ENCODE measurements around the gene NPNT. TPM values are rescaled to one million over a fixed set of nuclear protein-coding genes. Genes with fewer than 3 reads are reported as not detected.

The NPNT gene
- total RNA-seq, 1 donor from 2014 or later, result 31.0 TPM

DNA sequence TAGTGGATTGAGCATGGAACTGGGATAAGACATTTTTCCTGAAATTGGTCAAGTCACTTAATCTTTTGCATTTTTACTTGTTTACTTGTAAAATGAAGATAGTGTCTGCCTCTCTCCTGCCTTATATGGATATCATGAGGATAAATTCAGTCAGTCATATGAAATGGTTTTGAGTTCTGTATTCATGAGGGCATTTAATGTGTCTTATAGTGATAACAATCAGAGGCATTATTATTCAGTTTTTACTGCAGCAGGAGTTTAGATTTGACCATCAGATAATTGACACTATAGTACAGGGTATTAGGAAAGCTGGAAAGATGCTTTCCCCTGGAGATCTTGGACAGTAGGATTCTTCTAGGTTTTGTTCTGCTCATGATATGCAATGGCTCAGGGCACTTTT lies 26.0 kb downstream of the NPNT start:
- DNase-seq, result no peak

- DNase-seq, result no peak
These were observed 28.4 kb downstream of the NPNT start for GRCh38 chr4:105923497-105924238.

- DNase-seq, result no peak
These were observed 29.1 kb downstream of the NPNT start for GRCh38 chr4:105924341-105924740.

DNA sequence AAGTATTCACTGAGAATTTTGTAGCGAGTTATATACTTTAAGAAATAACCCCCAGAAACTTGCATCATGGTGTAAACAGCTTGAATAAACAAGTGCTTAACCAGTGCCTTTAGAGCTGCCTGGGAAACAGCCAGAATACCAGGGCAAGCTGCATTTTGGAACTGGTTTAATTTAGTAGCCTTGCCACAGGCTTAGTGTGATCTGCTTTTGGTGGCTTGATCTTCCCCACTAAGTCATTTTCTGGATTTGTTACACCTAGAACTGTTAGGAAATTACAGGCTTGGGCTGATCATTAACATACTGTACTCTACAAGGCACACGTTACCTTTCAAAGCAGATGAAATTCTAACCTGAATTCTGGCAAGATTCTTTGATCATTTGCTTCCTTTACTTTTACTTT lies 35.4 kb downstream of the NPNT start:
- DNase-seq, result no peak

- no peak for DNase-seq
These were observed 37.8 kb downstream of the NPNT start for GRCh38 chr4:105933083-105933482.

DNA sequence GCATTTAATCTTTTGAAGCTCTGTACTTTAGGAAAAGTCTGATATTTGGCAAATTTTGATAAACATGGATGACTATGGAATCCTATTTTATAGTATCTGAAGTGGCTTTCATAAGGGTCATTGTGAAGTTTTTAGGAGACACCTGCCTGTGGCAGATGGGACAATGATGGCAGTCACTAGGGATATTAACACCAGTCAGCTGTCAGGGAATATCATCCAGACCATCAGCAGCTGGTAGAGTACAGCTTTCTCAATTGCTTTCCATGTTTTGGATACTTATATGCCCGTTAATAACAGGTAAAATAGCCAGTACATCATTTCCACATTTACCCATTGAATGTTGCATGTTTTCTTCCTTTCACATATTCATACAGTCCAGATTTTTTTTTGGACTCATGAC lies 39.1 kb downstream of the NPNT start:
- no peak for DNase-seq

DNA sequence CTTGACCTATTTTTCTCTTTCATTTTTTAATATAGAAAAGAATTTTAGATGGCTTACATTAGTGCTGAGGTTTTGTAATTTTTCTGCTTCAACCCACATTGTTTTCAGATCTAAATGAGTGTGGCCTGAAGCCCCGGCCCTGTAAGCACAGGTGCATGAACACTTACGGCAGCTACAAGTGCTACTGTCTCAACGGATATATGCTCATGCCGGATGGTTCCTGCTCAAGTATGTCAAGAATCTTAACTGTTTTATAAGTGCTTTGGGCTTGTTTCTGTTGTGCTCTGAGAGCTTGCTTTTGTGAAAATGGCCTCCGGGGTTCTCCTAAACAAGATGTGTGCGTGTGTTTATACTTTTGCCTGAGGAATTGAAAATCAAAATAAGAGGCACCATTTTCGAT lies 41.6 kb downstream of the NPNT start:
- DNase-seq, result no peak

- DNase-seq, result no peak
These were observed 42.5 kb downstream of the NPNT start for GRCh38 chr4:105937759-105938158.

DNA sequence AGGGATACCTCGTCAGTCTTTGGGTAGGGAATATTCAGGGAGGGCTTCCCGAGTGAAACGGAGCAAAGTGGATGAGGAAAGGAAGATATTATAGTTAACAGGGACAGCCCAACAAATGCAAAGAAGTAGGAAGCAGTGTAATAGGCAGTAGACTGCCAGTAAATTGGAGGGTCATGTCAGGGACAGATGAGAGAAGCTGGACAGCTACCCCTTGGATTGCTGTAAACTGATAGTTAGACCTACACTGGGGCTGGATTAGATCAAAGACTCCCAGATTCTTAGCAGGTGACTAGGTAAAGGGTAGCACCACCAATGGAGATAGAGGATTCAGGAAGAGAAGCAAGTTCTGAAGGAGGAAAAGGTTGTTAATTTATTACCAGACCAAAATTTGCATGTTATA lies 48.0 kb downstream of the NPNT start:
- DNase-seq, result no peak

GRCh38 chr4:105944540-105944939 lies 49.3 kb downstream of the NPNT start:
- DNase-seq, result no peak

- DNase-seq, result no peak
These were observed 51.5 kb downstream of the NPNT start for GRCh38 chr4:105946771-105947170.

- no peak for DNase-seq
These were observed 55.4 kb downstream of the NPNT start for GRCh38 chr4:105950701-105951100.

DNA sequence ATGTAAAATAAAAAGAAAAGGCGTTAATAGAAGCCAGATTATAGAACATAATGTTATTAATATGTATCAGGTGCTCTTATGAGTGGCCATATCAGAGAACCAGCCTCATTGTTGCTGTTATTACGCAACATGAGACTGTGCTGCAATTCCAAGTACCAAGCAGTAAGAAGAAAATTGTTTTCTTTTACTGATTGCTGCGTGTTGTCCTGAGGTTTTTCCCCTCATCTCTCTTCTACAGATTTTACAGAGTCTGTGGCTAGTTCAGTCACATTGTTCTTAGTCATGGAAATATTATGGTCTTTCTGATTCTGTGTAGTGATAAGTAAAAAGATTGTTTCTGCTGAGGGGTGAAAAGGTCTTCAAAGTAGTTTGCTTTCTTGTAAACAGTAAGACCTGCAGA lies 55.9 kb downstream of the NPNT start:
- DNase-seq, result no peak

DNA sequence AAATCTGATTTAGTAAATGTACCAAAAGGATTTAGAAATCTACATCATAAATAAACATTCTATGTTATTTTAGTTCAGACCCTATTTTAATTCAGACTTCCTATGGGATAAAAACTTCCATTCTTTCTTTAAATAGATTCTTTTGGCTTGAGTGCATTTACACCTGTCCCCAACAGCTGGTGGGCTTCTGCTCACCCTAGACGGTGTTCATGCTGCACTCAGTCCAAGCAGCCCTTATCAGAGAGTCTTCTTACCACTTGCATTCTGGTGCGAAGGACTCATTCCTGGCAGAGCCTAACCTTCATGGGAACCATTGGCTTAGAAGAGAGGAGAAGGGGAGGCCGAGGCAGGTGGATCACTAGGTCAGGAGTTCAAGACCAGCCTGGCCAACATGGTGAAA lies 57.3 kb downstream of the NPNT start:
- DNase-seq, result no peak

GRCh38 chr4:105956569-105956968 lies 61.3 kb downstream of the NPNT start:
- DNase-seq, result no peak

GRCh38 chr4:105957680-105958079 lies 62.4 kb downstream of the NPNT start:
- no peak for DNase-seq

DNA sequence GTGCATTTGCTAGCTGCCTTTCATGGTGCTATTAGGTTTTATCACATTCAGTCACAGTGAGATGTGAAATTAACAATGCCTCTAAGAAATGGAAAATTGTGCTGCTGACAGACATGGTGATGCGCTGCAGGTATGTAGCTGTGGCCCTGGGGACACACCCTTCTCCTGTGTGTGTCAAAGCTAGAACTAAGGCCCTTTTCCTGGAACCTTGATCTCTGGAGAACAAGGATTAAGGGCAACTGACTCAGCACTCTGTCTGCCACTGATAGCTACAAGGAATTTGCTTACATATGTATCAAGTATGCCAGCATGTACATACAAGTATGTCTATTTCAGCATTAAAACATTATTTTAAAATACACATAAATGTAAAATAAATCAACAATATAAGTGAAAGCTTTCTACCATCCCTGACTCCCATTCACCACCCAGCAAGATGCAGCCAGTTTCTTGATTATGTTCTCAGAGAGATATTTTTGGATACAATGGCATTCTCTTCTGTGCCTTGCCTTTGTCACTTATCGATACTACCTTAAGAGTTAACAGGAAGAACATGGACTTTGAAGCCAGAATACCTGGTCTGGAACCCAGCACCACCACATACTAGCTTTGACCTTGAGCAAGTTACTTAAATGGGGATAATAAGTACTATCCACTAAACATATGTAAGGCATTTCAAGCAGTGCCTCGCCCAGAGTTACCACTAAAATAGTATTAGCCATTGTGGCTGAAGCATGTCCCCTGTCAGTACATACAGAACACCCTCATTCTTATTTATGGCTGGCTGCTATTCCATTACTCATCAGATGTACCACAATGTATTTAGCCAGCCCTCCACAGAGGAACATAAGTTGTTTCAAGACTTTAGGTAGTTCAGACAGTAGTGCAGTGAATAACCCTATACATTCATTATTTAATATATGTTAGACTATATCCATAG lies 68.5 kb downstream of the NPNT start:
- DNase-seq, result no peak

GRCh38 chr4:105965183-105965800 lies 70.0 kb downstream of the NPNT start:
- no peak for DNase-seq

DNA sequence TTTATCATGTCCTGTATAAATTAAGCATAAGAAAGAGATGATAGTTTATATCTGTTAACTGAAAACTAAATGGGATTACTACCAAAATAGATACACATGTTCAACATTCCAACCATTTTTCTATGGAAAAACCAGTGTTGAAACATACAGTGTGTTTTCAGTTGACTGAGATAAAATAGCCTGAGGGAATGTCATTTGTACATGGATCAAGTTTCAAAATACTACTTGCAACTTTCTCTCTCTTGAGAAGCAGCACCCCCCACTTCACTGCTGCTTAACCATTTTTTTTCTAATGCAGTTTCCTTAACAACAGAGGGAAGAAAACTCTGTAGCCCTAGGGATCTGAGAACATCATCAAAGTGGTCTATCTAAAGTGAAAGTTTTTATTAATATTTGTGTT lies 70.8 kb downstream of the NPNT start:
- no peak for DNase-seq

DNA sequence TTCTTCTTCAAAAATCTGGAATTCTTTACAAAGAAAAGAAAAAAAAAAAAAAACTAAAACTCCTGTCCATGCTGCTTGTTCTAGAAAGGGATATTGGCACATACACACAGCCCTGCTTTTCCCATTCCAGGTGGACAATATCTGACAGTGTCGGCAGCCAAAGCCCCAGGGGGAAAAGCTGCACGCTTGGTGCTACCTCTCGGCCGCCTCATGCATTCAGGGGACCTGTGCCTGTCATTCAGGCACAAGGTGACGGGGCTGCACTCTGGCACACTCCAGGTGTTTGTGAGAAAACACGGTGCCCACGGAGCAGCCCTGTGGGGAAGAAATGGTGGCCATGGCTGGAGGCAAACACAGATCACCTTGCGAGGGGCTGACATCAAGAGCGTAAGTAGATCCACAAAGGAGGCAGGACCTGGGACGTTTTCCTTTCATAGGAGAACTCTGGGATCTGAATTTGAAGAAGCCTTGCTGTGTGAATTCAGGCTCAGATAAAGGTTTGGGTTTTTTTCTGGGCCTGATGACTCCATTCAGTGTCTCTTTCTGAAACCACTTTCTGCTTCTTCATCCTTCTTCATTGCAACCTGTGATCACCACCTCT lies 71.9 kb downstream of the NPNT start:
- no peak for DNase-seq

- no peak for DNase-seq
These were observed 74.3 kb downstream of the NPNT start for GRCh38 chr4:105969575-105969974.

- no peak for DNase-seq
These were observed 75.1 kb downstream of the NPNT start for GRCh38 chr4:105970371-105970770.

- DNase-seq, result no peak
These were observed 75.8 kb downstream of the NPNT start for GRCh38 chr4:105971036-105971435.

All from occipital lobe (tissue), 2 donors.